Neutrophil (primary cell): ENCODE data around the gene MYO3B.

ENCODE experiments used
- H3K27ac ChIP-seq: fragments of 200-600 bp; sonication (generic); 2 replicates; pipeline ENCODE4 v1.5.1; 2016; ENCODE audit warnings: mild to moderate bottlenecking, moderate library complexity
- H3K27me3 ChIP-seq: fragments of 200-600 bp; sonication (generic); 2 replicates; pipeline ENCODE4 v1.6.0; 2016; ENCODE audit warnings: mild to moderate bottlenecking
- H3K36me3 ChIP-seq: fragments of 200-600 bp; sonication (generic); 2 replicates; pipeline ENCODE4 v1.5.1; 2017
- H3K4me1 ChIP-seq, 2 experiments: fragments of 200-600 bp in 1 of 2; sonication (generic) in 1 of 2; 1 replicate in 1 of 2; 2 replicates in 1 of 2; pipeline versions ENCODE4 v1.5.1 to v1.6.1; 2013 to 2016; ENCODE audit warnings: low read depth in 1 of 2, low read length in 1 of 2, mild to moderate bottlenecking in 1 of 2, moderate library complexity in 1 of 2; ENCODE audit not compliant: control insufficient read depth in 1 of 2, insufficient read depth in 1 of 2
- H3K4me3 ChIP-seq, 2 experiments: fragments of 200-600 bp in 1 of 2; sonication (generic) in 1 of 2; 1 replicate in 1 of 2; 2 replicates in 1 of 2; pipeline ENCODE4 v1.5.1; 2013 to 2016; ENCODE audit warnings: low read depth in 1 of 2, low read length in 1 of 2, mild to moderate bottlenecking in 1 of 2, moderate library complexity in 1 of 2
- H3K9me3 ChIP-seq: fragments of 200-600 bp; sonication (generic); 2 replicates; pipeline ENCODE4 v1.5.1; 2016
- TF ChIP-seq, protein P1 (sequence below): fragments of 200-600 bp; sonication (generic); IDR thresholded peaks from 2 replicates; pipeline ENCODE4 v1.5.1; 2016; ENCODE audit warnings: antibody characterized with exemption

The MYO3B gene

DNA sequence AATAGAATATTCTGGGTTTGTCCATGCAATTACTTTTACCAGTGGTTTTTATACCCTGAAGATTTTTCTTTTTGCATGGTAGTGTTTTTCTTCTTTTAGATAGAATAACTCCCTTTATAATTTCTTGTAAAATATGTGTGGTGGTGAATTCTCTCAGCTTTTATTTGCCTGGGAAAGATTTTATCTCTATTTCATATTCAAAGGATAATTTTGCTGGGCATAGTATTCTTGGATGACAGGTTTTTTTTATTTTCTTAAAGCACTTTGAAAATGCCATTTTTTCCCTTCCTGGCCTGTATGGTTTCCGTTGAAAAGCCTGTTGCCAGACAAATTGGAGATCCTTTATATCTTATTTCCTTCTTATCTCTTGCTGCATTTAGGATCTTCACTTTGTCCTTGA, 113.5 kb downstream of the MYO3B start:
- no peaks in the 10 kb centered on the region for H3K4me1 ChIP-seq

DNA sequence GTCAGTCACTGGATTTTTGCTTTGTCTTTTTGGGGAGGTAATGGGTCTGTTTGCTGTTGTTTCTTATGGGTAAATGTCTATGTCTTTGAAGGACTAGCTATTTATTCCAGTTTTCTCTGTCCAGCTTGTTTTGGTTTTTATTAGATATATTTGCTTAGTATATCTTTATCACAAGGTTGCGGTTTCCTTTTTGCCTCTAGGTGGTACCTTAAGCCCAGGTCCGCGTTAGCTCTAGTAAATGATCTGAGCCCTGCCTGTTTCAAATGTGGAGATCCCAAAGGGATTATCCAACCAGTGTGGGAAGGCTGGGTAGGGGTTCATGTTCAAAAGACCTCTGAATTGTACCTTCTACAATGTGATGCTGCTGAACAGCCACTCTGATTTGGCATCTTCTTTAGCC, 114.5 kb downstream of the MYO3B start:
- H3K27ac ChIP-seq: no peak overlapping the region
- H3K4me1 ChIP-seq: no peaks in the 10 kb centered on the region
- no peaks in the 10 kb centered on the region for H3K9me3 ChIP-seq
- TF ChIP-seq, protein P1, sequence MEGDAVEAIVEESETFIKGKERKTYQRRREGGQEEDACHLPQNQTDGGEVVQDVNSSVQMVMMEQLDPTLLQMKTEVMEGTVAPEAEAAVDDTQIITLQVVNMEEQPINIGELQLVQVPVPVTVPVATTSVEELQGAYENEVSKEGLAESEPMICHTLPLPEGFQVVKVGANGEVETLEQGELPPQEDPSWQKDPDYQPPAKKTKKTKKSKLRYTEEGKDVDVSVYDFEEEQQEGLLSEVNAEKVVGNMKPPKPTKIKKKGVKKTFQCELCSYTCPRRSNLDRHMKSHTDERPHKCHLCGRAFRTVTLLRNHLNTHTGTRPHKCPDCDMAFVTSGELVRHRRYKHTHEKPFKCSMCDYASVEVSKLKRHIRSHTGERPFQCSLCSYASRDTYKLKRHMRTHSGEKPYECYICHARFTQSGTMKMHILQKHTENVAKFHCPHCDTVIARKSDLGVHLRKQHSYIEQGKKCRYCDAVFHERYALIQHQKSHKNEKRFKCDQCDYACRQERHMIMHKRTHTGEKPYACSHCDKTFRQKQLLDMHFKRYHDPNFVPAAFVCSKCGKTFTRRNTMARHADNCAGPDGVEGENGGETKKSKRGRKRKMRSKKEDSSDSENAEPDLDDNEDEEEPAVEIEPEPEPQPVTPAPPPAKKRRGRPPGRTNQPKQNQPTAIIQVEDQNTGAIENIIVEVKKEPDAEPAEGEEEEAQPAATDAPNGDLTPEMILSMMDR: no peak
- no peak overlapping the region for H3K4me3 ChIP-seq
- no peaks in the 10 kb centered on the region for H3K27me3 ChIP-seq
- H3K36me3 ChIP-seq: no peaks in the 10 kb centered on the region

More for the DNA sequence above, 113.5 kb downstream of the MYO3B start:
- no peaks in the 10 kb centered on the region for H3K9me3 ChIP-seq
- H3K4me3 ChIP-seq: no peak overlapping the region
- no peaks in the 10 kb centered on the region for H3K36me3 ChIP-seq
- H3K27me3 ChIP-seq: no peaks in the 10 kb centered on the region
- no peak overlapping the region for H3K27ac ChIP-seq
- TF ChIP-seq, protein P1: no peak

DNA sequence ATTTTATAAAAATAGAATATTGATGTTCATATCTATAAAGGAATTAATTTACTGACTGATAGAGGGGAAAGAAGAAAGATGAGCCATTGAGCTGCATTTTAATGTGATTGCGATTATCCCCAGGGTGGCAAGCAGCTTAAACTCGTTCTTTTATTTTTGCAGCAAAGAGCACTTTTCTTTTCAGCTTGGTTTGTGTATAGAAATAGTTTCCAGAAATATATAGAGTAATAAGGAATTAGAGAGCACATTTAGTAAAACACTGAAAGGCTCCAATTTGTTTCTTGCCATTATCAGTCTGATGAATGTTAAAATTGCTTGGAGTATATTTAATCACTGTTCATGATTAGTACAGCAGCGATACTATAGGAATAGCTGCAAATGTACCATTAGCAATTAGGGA, 119.5 kb downstream of the MYO3B start:
- Histone ChIP-seq H3K4me1 (no peaks in the 10 kb centered on the region), H3K27ac (no peak overlapping the region), H3K9me3 (no peaks in the 10 kb centered on the region), H3K36me3 (no peaks in the 10 kb centered on the region), H3K27me3 (peaks cover 2% of the 10 kb centered on the region), H3K4me3 (no peak overlapping the region)
- TF ChIP-seq, protein P1: no peak

DNA sequence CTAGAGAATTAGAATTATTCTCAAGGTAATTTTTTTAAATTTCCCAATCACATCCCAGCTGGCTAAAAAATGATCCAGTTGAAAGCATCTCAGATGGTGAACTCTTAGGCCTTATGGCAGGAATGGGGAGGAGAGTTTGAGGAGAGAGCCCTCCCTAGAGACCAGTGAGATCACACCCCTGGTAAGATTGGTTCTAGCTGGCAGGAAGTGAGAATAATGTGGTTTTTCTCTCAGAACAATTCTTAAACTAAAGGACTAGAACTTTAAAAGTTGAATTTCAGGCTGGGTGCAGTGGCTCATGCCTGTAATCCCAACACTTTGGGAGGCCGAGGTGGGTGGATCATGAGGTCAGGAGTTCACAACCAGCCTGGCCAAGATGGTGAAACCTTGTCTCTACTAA, 120.2 kb downstream of the MYO3B start:
- TF ChIP-seq, protein P1: no peak
- Histone ChIP-seq H3K27ac (no peak overlapping the region), H3K4me3 (no peak overlapping the region), H3K9me3 (no peaks in the 10 kb centered on the region), H3K27me3 (peaks cover 9% of the 10 kb centered on the region), H3K36me3 (no peaks in the 10 kb centered on the region), H3K4me1 (no peaks in the 10 kb centered on the region)

DNA sequence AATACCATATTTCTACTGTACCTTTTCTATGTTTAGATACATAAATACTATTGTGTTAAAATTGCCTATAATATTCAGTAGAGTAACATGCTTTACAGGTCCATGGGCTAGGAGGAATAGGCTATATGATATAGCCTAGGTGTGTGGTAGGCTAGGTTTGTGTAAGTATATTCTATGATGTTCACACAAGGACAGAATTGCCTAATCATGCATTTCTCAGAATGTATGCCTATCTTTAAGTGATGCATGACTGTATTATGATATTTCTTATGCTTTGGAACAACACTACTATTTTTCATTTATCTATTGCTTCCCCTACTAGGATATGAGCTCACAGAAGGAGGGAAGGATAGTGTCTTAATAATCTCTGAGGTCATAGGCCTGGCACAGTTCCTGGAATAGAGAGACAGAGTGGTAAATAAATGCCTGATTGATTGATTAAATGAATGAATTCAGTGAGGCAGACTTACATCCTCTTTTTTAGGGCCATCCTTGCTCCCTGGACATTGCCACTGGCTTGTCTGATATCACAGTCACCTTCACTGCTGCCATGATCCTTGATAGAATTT, 121.0 kb downstream of the MYO3B start:
- peaks cover 13% of the 10 kb centered on the region for H3K27me3 ChIP-seq
- no peaks in the 10 kb centered on the region for H3K36me3 ChIP-seq
- H3K4me3 ChIP-seq: no peak overlapping the region
- H3K4me1 ChIP-seq: no peaks in the 10 kb centered on the region
- no peak overlapping the region for H3K27ac ChIP-seq
- TF ChIP-seq, protein P1: no peak
- H3K9me3 ChIP-seq: no peaks in the 10 kb centered on the region

DNA sequence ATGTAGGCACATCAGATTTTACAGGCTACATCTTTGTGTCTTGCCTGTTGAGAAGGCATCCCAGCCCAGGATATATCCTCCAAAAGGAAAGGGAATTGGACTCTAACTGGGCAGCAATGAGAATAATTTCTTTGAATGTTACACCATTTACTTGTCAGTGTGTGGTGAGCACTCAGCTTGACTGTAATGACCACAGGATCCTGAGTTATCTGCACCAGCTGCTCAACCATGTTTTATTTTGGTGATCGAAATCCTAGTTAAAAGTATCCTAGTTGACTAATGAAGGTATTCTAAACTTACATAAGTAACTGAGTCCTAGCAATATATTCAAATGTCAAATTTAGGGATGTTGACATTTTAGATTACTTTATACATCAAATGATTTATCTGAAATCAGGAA, 123.0 kb downstream of the MYO3B start:
- Histone ChIP-seq H3K9me3 (no peaks in the 10 kb centered on the region), H3K36me3 (no peaks in the 10 kb centered on the region), H3K4me1 (no peaks in the 10 kb centered on the region), H3K27ac (no peak overlapping the region), H3K27me3 (peaks cover 13% of the 10 kb centered on the region), H3K4me3 (no peak overlapping the region)
- TF ChIP-seq, protein P1: no peak
